GM12864 (cell line): ENCODE data around the gene TAF5L.

Experiments used
- DNase-seq: peaks from one replicate; pipeline ENCODE4 v3.0.0-alpha.2; 2011; ENCODE audit warnings: low read depth
- H3K4me3 ChIP-seq: 2 replicates; pipeline ENCODE4 v1.5.1; 2011; ENCODE audit warnings: mild to moderate bottlenecking, low read depth, low read length, control low read depth
- CTCF ChIP-seq: IDR thresholded peaks from 2 replicates; pipeline ENCODE4 v1.5.1; 2011; ENCODE audit warnings: low read depth, mild to moderate bottlenecking, moderate library complexity, low read length, control low read depth, inconsistent platforms; ENCODE audit errors: missing control alignments

Gene TAF5L

GRCh38 chr1:229621663-229622062 is 4.3 kb downstream of the TAF5L start:
- DNase-seq: no peak
- no peak for TF ChIP-seq CTCF
- no peak overlapping the region for H3K4me3 ChIP-seq

GRCh38 chr1:229620876-229621275 is 5.0 kb downstream of the TAF5L start:
- DNase-seq: no peak
- no peak overlapping the region for H3K4me3 ChIP-seq
- TF ChIP-seq CTCF: no peak

GRCh38 chr1:229619614-229620013 is 6.3 kb downstream of the TAF5L start:
- DNase-seq: no peak
- TF ChIP-seq CTCF: no peak
- no peak overlapping the region for H3K4me3 ChIP-seq

- no peak overlapping the region for H3K4me3 ChIP-seq
- TF ChIP-seq CTCF: no peak
- DNase-seq: no peak
Measured at GRCh38 chr1:229619002-229619401, 6.9 kb downstream of the TAF5L start.

GRCh38 chr1:229617351-229618100 is 8.4 kb downstream of the TAF5L start:
- no peak for DNase-seq
- TF ChIP-seq CTCF: no peak
- H3K4me3 ChIP-seq: no peak overlapping the region

- no peak for DNase-seq
- TF ChIP-seq CTCF: no peak
- no peak overlapping the region for H3K4me3 ChIP-seq
Measured at GRCh38 chr1:229614701-229615100, 11.2 kb downstream of the TAF5L start.

- no peak overlapping the region for H3K4me3 ChIP-seq
- DNase-seq: no peak
- TF ChIP-seq CTCF: no peak
Measured at GRCh38 chr1:229613938-229614337, 12.0 kb downstream of the TAF5L start.
